Measurements from ENCODE around the gene ALPL. TPM values are rescaled to one million over a fixed set of nuclear protein-coding genes. Genes with fewer than 3 reads are reported as not detected.

Gene ALPL
- total RNA-seq, 4 donors from 2014 or later: 2.8 to 6.4 (median 4.4) TPM

GRCh38 chr1:21586222-21586621, 77.0 kb downstream of the ALPL start:
- Histone ChIP-seq H3K4me3 (no peak overlapping the region), H3K27ac (no peak overlapping the region), H3K27me3 (no peaks in the 10 kb centered on the region), H3K36me3 (no peaks in the 10 kb centered on the region), H3K4me1 (no peaks in the 10 kb centered on the region), H3K9me3 (no peaks in the 10 kb centered on the region)
- no peak for TF ChIP-seq CTCF (IDR thresholded peaks at IDR 0.05)
- TF ChIP-seq POLR2A (IDR thresholded peaks at IDR 0.05): no peak
- intact Hi-C loops (cut with DNase I; ENCODE audit: low total_unique reads): no loop called here
- no peak for DNase-seq

DNA sequence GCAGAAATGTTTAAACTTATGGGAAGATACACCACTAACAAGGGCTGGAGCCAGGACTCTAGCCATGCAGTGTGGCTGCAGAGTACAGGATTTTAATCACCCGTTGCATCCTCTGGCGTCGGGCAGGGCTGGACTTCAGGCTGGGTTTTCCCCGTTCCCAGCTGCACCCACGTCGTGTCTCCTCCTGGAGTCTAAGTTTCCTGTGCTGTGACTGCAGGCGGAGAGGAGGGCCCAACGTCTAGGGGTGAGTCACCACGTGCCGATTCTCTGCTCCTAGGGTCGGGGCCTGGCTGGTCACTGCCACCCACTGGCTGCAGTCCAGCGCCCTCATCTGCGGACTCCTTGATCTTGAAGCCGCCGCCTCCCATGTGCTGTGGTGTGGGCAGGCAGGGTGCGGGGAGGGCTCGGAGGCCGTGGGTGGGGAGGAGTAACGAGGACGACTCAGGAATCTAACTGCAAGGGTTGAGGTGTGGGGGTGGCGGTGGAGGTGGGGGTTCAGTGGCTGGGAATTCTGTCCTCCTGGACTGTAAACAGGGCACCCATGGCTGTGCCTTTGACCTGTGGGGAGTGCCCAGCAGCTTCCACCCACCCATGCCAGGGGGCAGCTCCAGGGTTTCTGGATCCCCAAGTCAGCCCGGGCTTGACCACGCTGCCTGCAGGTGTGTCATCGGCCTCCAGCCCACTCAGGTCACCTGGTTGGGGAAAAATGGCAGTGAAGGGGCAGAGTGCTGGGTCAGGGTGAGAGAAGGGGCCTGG, 77.8 kb downstream of the ALPL start:
- peak; percentile 21 to 56 for DNase-seq
- Histone ChIP-seq H3K27me3 (no peaks in the 10 kb centered on the region), H3K27ac (no peak overlapping the region), H3K9me3 (no peaks in the 10 kb centered on the region), H3K36me3 (no peaks in the 10 kb centered on the region), H3K4me1 (no peaks in the 10 kb centered on the region), H3K4me3 (no peak overlapping the region)
- TF ChIP-seq CTCF (IDR thresholded peaks at IDR 0.05): no peak
- no peak for TF ChIP-seq POLR2A (IDR thresholded peaks at IDR 0.05)
- intact Hi-C loops (cut with DNase I; ENCODE audit: low total_unique reads): no loop called here

DNA sequence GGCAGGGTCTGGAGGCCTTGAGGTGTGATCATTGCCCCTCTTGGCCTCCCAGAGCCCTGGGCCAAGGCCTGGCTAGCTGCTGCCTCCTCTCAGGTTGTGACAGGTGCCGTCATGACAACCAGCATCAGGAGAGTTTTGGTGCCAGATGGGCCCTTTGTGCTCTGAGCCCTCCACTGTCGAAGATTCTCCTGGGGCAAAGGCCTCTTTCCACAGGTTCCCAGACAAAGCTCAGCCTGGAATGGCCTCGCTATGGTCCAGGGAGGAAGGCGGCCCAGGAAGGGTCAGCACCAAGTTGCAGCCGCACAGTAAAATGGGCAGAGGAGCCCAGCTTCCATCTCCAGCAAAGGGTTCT, 78.4 kb downstream of the ALPL start:
- Histone ChIP-seq H3K36me3 (no peaks in the 10 kb centered on the region), H3K27ac (no peak overlapping the region), H3K4me1 (no peaks in the 10 kb centered on the region), H3K4me3 (no peak overlapping the region), H3K27me3 (no peaks in the 10 kb centered on the region), H3K9me3 (no peaks in the 10 kb centered on the region)
- TF ChIP-seq POLR2A (IDR thresholded peaks at IDR 0.05) (no peak), CTCF (IDR thresholded peaks at IDR 0.05) (no peak)
- intact Hi-C loops (cut with DNase I; ENCODE audit: low total_unique reads): no loop called here
- no peak for DNase-seq

- TF ChIP-seq CTCF (IDR thresholded peaks at IDR 0.05) (no peak), POLR2A (IDR thresholded peaks at IDR 0.05) (no peak)
- intact Hi-C loops (cut with DNase I; ENCODE audit: low total_unique reads): no loop called here
- Histone ChIP-seq H3K27me3 (no peaks in the 10 kb centered on the region), H3K9me3 (no peaks in the 10 kb centered on the region), H3K4me3 (no peak overlapping the region), H3K36me3 (no peaks in the 10 kb centered on the region), H3K4me1 (no peaks in the 10 kb centered on the region), H3K27ac (no peak overlapping the region)
- no peak for DNase-seq
These were observed 80.4 kb downstream of the ALPL start for GRCh38 chr1:21589618-21590017.

DNA sequence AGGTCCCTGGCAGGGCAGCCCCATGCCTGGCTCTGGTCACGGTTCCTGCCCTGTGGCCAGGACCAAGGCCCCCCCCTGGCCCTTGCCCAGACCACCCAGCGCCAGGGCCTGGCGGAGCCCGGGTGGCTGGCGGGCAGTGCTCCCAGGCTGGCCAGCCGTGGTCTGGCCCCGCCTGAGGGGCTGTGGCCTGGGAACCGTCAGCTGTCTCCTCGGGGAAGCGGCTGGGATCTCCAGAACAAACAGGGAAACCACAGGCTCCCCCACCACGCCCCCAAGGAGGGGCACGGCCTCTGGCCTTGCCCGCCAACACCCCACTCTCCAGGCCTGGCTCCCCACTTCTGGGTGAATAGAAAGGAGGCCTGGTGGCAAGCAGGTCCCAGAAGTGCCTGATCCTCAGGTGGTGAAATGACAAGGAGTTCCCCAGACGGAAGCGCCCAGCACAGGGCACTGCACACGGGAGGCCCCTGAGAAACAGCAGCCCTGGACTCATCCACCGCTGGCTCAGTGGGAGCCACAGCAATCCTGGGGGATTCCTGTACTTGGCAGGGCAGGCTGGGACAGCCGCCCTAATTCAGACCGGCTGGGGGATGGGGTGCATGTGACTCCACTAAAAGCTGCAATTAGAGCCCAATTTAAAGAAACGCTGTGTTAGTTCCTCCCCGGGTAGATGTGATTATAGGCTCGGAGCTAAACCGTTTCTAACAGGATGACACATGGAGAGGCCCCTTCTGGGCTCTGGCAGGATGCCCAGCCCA, 81.1 kb downstream of the ALPL start:
- TF ChIP-seq POLR2A (IDR thresholded peaks at IDR 0.05) (no peak), CTCF (IDR thresholded peaks at IDR 0.05) (no peak)
- Histone ChIP-seq H3K27me3 (no peaks in the 10 kb centered on the region), H3K4me1 (no peaks in the 10 kb centered on the region), H3K36me3 (no peaks in the 10 kb centered on the region), H3K27ac (no peak overlapping the region), H3K4me3 (no peak overlapping the region), H3K9me3 (no peaks in the 10 kb centered on the region)
- intact Hi-C loops (cut with DNase I; ENCODE audit: low total_unique reads): no loop called here
- DNase-seq: no peak

Measured in uterus (tissue), 4 donors.